ENCODE results near the gene WDR4.
"Not testable (repeated sequence)": the region's sequence is repeated elsewhere in the genome, so short reads cannot be mapped to it uniquely, and the experiment has no call there.

Gene WDR4

GRCh38 chr21:42809577-42810475 is 69.5 kb downstream of the WDR4 start:
- no peak for DNase-seq

- no peak for DNase-seq
Observed at GRCh38 chr21:42809171-42809570, 70.2 kb downstream of the WDR4 start.

- DNase-seq, result no peak
Observed at GRCh38 chr21:42807938-42808613, 71.3 kb downstream of the WDR4 start.

GRCh38 chr21:42807293-42807895 is 71.9 kb downstream of the WDR4 start:
- DNase-seq, result not testable (repeated sequence)

- DNase-seq, result no peak
Observed at GRCh38 chr21:42806509-42807140, 72.7 kb downstream of the WDR4 start.

- not testable (repeated sequence) for DNase-seq
Observed at GRCh38 chr21:42801616-42802015, 77.7 kb downstream of the WDR4 start.

GRCh38 chr21:42799948-42800347 is 79.4 kb downstream of the WDR4 start:
- DNase-seq, result no peak

- no peak for DNase-seq
Observed at GRCh38 chr21:42799516-42799915, 79.8 kb downstream of the WDR4 start.

Measured in activated effector memory CD4-positive, alpha-beta T cell treated with anti-CD3 and anti-CD28 coated beads, Interleukin-2, amount 50 U/mL, for 16 hours (primary cell).